Skin of body (tissue), 2 donors: ENCODE data around the gene C15orf39. TPM values are rescaled to one million over a fixed set of nuclear protein-coding genes. Genes with fewer than 3 reads are reported as not detected.

ENCODE experiments used
- DNase-seq: peaks from one replicate; lab custom pipeline; 2025; lab: John Stamatoyannopoulos, UW
- total RNA-seq: library from RNA; depleted of rRNA; stranded (reverse); fragments of >200 nt; gene quantifications from one replicate; pipeline ENCODE4 v1.2.3, GENCODE V29; 2014

The C15orf39 gene
- total RNA-seq, 1 donor from 2014 or later: 5.9 TPM

GRCh38 chr15:75195766-75196241 is 5.9 kb upstream of the C15orf39 start:
- no peak for DNase-seq

- no peak for DNase-seq
These were observed 4.5 kb upstream of the C15orf39 start for GRCh38 chr15:75197062-75197630.

- no peak for DNase-seq
These were observed 2.9 kb upstream of the C15orf39 start for GRCh38 chr15:75198560-75199356.

GRCh38 chr15:75199357-75199940 is 2.2 kb upstream of the C15orf39 start:
- DNase-seq: no peak

- no peak for DNase-seq
These were observed 1.3 kb upstream of the C15orf39 start for GRCh38 chr15:75200391-75200764.

GRCh38 chr15:75200765-75201615 is 692 bp upstream of the C15orf39 start:
- DNase-seq: no peak

GRCh38 chr15:75202251-75203016 is 752 bp downstream of the C15orf39 start:
- DNase-seq: peak; percentile 62

- no peak for DNase-seq
These were observed 1.6 kb downstream of the C15orf39 start for GRCh38 chr15:75203017-75203907.

- no peak for DNase-seq
These were observed 2.2 kb downstream of the C15orf39 start for GRCh38 chr15:75203908-75204263.

- peak; percentile 89 for DNase-seq
These were observed 2.8 kb downstream of the C15orf39 start for GRCh38 chr15:75204340-75205063.

GRCh38 chr15:75205064-75205395 is 3.3 kb downstream of the C15orf39 start:
- no peak for DNase-seq

GRCh38 chr15:75206006-75206405 is 4.3 kb downstream of the C15orf39 start:
- DNase-seq: no peak

- DNase-seq: no peak
These were observed 5.3 kb downstream of the C15orf39 start for GRCh38 chr15:75206803-75207617.

- no peak for DNase-seq
These were observed 6.2 kb downstream of the C15orf39 start for GRCh38 chr15:75207618-75208500.

- DNase-seq: no peak
These were observed 7.0 kb downstream of the C15orf39 start for GRCh38 chr15:75208501-75209288.

GRCh38 chr15:75209289-75209676 is 7.6 kb downstream of the C15orf39 start:
- DNase-seq: no peak

- no peak for DNase-seq
These were observed 9.1 kb downstream of the C15orf39 start for GRCh38 chr15:75210811-75211230.
